ENCODE data around the gene G0S2.
A peak's percentile ranks its signal among the peaks of the same experiment; 100 is the strongest.

G0S2 gene, protein sequence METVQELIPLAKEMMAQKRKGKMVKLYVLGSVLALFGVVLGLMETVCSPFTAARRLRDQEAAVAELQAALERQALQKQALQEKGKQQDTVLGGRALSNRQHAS
- long read RNA-seq = 0 reads

- Histone ChIP-seq H3K4me3 (replicated peaks; ENCODE audit: insufficient read depth, low read length) (peak within 1 kb of the TSS; percentile 9), H3K27me3 (ENCODE audit: insufficient read depth, poor library complexity, severe bottlenecking) (peaks cover 18% of the 10 kb centered on the region), H3K27ac (replicated peaks) (peak within 1 kb of the TSS; percentile 71)
- no peak for DNase-seq (ENCODE audit: low read depth in 1 of 2, low spot score in 1 of 2)
- no peak for TF ChIP-seq SPI1 (IDR thresholded peaks at IDR 0.05; ENCODE audit: borderline replicate concordance, low read depth)
- TF ChIP-seq POLR2AphosphoS5 (IDR thresholded peaks at IDR 0.05; ENCODE audit: low read depth) = no peak
- TF ChIP-seq, protein P1, sequence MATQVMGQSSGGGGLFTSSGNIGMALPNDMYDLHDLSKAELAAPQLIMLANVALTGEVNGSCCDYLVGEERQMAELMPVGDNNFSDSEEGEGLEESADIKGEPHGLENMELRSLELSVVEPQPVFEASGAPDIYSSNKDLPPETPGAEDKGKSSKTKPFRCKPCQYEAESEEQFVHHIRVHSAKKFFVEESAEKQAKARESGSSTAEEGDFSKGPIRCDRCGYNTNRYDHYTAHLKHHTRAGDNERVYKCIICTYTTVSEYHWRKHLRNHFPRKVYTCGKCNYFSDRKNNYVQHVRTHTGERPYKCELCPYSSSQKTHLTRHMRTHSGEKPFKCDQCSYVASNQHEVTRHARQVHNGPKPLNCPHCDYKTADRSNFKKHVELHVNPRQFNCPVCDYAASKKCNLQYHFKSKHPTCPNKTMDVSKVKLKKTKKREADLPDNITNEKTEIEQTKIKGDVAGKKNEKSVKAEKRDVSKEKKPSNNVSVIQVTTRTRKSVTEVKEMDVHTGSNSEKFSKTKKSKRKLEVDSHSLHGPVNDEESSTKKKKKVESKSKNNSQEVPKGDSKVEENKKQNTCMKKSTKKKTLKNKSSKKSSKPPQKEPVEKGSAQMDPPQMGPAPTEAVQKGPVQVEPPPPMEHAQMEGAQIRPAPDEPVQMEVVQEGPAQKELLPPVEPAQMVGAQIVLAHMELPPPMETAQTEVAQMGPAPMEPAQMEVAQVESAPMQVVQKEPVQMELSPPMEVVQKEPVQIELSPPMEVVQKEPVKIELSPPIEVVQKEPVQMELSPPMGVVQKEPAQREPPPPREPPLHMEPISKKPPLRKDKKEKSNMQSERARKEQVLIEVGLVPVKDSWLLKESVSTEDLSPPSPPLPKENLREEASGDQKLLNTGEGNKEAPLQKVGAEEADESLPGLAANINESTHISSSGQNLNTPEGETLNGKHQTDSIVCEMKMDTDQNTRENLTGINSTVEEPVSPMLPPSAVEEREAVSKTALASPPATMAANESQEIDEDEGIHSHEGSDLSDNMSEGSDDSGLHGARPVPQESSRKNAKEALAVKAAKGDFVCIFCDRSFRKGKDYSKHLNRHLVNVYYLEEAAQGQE (IDR thresholded peaks at IDR 0.05; ENCODE audit: insufficient replicate concordance, low read depth) = no peak
- no peak for TF ChIP-seq CTCF (IDR thresholded peaks at IDR 0.05; ENCODE audit: insufficient read depth, low read length)
- no peak for TF ChIP-seq GABPA (IDR thresholded peaks at IDR 0.05; ENCODE audit: low read depth)
These were observed at the start of gene G0S2 for GRCh38 chr1:209674957-209675564. Gene G0S2 (plus strand): TSS chr1:209675412. CDS start chr1:209675685, 273 bp downstream.

GRCh38 chr1:209625791-209626285, 49.4 kb upstream of the G0S2 start:
- Histone ChIP-seq H3K27ac (replicated peaks) (no peak overlapping the region), H3K27me3 (ENCODE audit: insufficient read depth, poor library complexity, severe bottlenecking) (no peaks in the 10 kb centered on the region), H3K4me3 (replicated peaks; ENCODE audit: insufficient read depth, low read length) (no peak overlapping the region)
- DNase-seq (ENCODE audit: low read depth in 1 of 2, low spot score in 1 of 2) = no peak
- no peak for TF ChIP-seq SPI1 (IDR thresholded peaks at IDR 0.05; ENCODE audit: borderline replicate concordance, low read depth)
- no peak for TF ChIP-seq GABPA (IDR thresholded peaks at IDR 0.05; ENCODE audit: low read depth)
- TF ChIP-seq, protein P1 (IDR thresholded peaks at IDR 0.05; ENCODE audit: insufficient replicate concordance, low read depth) = no peak
- TF ChIP-seq POLR2AphosphoS5 (IDR thresholded peaks at IDR 0.05; ENCODE audit: low read depth) = no peak
- TF ChIP-seq CTCF (IDR thresholded peaks at IDR 0.05; ENCODE audit: insufficient read depth, low read length) = no peak

DNA sequence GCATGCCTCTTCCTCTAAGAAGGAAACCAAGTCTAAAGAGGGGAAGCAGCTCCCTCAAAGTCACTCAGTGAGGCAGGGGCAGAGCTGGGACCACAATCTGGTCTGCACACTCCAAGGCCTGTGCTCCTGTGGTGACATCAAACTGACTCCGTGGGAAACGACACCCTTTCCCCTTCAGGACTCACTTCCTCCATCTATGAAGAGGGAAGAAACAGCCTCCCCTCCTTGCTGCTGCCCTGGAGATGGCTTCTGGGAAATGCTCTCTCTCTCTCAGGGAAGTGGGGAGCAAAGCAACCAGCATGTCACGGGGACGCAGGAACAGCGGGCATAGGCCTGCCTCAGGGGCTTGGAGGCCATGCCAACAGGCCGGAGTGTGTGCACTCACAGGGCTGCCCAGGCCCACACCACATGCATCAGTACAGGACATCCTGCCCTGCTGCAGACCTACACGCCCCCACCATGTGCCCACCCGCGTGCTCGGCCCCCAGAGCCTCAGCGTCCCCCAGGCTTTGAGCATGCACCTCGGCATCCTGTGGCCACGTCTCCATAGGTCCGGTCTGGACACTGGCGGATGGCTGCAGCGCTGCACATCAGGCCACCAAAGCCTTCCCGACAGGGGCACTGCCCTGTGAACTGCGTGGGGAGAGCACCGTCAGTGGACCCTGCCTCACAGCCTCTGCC, 48.7 kb upstream of the G0S2 start:
- H3K27ac ChIP-seq (replicated peaks) = no peak overlapping the region

More for the DNA sequence above, 48.7 kb upstream of the G0S2 start:
- TF ChIP-seq CTCF (IDR thresholded peaks at IDR 0.05; ENCODE audit: insufficient read depth, low read length) (no peak), POLR2AphosphoS5 (IDR thresholded peaks at IDR 0.05; ENCODE audit: low read depth) (no peak), SPI1 (IDR thresholded peaks at IDR 0.05; ENCODE audit: borderline replicate concordance, low read depth) (no peak), GABPA (IDR thresholded peaks at IDR 0.05; ENCODE audit: low read depth) (no peak)
- TF ChIP-seq, protein P1 (IDR thresholded peaks at IDR 0.05; ENCODE audit: insufficient replicate concordance, low read depth) = no peak
- Histone ChIP-seq H3K4me3 (replicated peaks; ENCODE audit: insufficient read depth, low read length) (no peak overlapping the region), H3K27me3 (ENCODE audit: insufficient read depth, poor library complexity, severe bottlenecking) (no peaks in the 10 kb centered on the region)
- DNase-seq (ENCODE audit: low read depth in 1 of 2, low spot score in 1 of 2) = no peak

All from HL-60 (cell line).